Stimulated activated CD4-positive, alpha-beta T cell treated with anti-CD3 and anti-CD28 coated beads, Interleukin-1b, Interleukin-23, amount 100 ng/mL, for 4 hours (primary cell): ENCODE data around the gene UNC5A.

Experiments used
- DNase-seq, 2 donors: peaks; one replicate each; pipeline ENCODE4 v3.0.0-alpha.2; 2020; ENCODE audit warnings: low read depth in 2 of 2

The UNC5A gene

GRCh38 chr5:176800024-176800423 is 10.3 kb upstream of the UNC5A start:
- no peak for DNase-seq

GRCh38 chr5:176802116-176802784 is 8.1 kb upstream of the UNC5A start:
- DNase-seq, result no peak

- no peak for DNase-seq
Measured at GRCh38 chr5:176803068-176803942, 7.1 kb upstream of the UNC5A start.

DNA sequence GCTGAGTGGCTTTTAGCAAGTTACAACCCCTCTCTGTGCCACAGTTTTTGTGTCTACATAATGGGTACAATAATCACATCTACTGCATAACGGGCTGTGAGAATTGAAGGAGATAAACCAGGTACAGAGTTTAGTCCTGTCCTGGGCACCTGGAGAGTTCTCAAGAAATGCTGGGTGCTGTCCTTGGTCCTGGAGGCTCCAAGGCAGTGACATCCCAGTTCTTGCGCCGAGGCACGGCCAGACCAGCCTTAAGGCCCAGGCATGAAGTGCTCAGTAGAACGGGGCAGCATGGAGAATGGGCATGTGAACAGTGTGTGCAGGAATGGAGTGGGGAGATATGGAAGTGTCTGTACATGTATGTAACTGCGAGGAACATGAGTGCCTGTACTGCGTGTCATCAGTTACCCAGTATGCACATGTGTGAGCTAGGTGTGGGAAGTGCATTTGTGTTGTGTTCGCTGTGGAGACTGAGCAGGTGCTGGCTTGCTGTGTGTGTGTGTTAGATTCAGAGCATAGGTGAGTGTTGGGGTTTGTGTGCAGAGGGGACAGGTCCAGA is 6.3 kb upstream of the UNC5A start:
- no peak for DNase-seq

DNA sequence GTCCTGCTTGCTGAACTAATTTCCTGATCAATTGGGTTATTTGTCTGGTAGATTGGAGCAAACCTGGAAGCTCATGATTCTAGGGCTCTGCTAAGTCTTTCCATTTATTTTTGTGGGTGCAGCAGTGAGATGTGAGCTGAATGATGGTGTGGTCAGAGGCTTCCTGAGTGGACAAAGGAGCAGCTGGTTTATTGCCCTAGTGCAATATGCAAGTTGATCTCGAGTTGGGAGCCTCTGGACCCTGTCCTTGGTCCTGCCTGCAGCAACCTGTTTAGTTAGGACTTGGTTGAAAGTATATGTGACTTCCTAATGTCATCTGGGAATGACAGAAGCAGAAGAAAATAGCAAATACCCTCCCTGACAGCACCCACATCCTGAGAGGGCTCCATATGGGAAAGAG is 4.2 kb upstream of the UNC5A start:
- DNase-seq, result no peak

DNA sequence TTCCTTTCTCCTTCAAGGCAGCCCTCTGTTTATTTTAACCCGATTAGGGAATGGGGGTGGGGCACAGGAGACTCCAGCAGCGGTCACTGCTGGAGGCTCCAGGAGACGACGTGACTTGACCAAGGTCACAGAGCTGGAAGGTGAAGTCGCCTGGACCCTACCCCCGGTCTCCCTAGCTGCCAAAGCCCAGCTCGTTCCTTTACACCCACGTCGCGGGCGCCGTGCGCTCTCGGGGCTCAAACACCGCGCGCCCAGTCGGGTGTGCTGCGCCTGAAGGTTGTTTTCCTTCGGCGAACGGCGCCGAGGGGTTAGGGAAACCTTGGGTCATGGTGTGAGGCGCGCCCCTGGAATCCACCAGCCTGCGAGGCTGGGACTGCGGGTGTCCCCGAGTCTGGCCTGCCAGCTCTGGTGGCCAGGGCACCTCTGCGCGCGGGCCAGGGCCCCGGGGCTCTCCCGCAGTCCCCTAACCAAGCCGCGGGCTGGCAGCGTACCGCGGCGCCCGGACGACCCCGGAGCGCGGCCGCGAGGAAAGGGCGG is 747 bp upstream of the UNC5A start:
- no peak for DNase-seq

- DNase-seq, result no peak
Measured at GRCh38 chr5:176810687-176811501, 535 bp downstream of the UNC5A start.

GRCh38 chr5:176812269-176813259 is 2.2 kb downstream of the UNC5A start:
- DNase-seq, result no peak

DNA sequence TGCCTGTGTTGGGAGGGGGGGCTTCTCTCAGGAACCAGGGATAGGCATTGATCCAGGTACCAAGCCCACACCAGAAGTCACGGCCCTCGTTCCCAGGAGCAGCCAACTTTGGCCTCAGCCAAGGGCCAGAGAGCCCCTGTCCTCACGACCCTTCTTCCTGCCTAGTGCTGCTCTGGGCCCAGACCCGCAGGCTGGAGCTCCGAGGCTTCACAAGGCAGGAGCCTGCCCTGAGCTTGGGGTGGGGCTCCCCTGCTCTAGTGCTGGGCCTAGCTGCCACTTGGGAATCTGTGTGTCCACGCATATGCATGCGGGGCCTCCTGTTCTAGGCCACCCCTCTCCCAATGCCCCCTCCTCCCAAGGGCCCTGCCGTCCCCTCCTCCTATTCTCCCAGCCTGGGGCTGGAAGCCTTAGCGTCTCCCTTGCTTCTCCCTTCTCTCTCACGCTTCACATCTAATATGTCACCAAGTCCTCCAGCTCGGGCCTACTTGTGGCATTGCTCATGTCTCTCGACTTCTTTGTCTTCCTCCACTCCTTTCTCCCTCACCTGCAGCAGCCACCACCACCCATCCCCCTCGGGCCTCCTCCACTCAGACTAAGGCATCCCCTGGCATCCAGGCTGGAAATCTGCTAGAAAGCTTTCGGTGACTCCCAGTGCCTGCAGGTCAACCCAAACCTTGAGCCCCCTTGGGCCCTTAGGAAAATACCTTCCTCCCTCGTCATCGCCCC is 3.4 kb downstream of the UNC5A start:
- DNase-seq, result no peak

DNA sequence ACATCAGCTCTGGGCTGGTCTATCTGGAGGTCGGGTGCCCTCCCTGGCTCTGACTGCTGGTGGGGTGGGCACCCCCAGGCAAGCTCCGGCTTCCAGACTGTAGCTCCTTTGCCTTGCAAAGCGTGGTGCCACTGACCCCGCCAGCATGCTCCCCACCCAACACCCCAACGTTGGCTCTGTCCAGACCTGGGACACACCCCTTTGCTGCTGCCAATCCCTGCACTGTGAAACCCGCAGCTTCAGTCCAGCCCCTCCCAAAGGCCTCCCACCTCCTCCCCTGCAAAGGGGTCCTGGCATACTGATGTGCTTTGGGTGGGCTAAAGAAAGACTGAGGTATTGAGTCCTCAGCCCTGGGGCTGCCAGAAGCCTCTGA is 3.9 kb downstream of the UNC5A start:
- no peak for DNase-seq

DNA sequence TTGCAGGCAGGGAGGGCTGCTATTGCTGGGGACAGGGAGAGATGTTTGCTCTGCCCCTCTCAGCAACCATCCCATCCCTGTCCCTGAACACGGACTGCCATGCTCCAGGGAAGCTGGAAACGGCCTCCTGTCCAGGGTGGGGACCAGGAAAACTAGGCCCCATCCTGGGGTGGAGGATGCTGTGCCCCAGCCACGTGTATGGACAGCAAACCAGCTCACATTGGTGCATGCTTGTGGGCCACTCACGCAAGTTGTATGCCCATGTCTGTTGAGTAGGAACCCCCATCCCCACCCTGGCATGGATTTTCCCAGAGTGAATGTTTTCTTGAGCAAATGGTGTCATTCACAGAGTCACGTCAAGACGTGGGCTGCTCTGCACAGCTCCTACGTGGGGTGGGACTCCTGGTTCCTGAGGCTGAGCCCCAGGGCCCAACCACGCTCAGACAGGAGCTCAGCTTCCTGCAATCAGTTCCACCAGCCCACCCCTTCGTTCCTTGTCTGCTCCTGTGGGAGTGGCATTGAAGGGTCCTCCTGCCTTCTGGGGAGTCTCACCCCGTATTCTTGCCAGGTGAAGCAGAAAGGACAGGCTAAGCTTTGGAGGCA is 4.6 kb downstream of the UNC5A start:
- DNase-seq, result no peak

- no peak for DNase-seq
Measured at GRCh38 chr5:176816043-176816745, 5.8 kb downstream of the UNC5A start.

- DNase-seq, result no peak
Measured at GRCh38 chr5:176816791-176817347, 6.5 kb downstream of the UNC5A start.

DNA sequence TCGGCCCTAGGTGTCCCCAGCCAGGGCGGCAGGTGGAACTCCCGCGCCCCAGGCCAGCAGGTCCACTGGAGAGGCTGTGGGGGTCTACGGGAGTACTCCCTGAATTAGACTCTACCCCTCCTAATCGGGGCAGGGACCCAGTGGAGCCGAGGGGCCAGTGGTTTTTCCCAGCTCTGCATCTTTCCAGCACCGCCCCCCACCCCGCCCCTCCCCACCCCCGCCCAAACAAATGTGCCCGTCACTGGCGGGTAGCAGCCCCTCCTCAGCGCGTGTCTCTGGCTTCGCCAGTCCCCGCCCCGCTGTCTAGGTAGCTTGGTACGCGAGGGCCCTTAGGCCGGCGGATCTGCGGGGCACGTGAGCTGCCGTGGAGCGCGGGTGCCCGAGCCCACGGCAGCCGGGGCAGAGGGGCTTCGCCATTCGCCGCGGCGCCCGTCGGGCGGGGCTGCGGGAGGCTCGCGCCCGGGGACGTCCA is 7.0 kb downstream of the UNC5A start:
- DNase-seq, result no peak

DNA sequence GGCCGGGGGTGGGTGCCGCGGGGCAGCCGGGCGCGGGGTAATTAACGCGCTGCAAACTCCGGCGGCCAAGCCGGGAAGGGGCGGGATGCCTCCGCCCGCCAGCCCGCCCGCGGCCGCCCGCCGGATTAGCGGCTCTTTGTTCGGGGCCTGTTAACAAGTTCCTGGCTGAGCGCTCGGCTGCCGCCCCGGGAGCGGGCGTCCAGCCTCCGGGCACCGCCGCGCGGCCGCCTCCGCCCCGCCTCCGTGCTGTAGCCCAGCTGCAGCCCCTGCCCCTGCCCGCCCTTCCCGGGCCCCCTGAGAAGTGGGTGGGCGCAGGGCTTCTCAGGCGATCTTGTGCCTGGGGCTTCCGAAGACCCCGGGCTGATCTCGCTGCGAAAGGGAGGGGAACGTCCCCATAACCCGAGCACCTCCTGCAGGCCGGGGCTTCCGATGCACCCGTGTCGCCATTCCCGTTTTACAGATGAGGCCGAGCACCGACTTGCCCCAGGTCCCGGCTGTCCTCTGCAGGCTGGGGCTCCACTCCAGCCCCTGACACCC is 7.5 kb downstream of the UNC5A start:
- DNase-seq, result peak in 1 of 2 donors; percentile 23

GRCh38 chr5:176818391-176819098 is 8.2 kb downstream of the UNC5A start:
- DNase-seq, result no peak

GRCh38 chr5:176819476-176819875 is 9.1 kb downstream of the UNC5A start:
- DNase-seq, result no peak
